Measurements from ENCODE around the gene GORASP1. TPM values are rescaled to one million over a fixed set of nuclear protein-coding genes. Genes with fewer than 3 reads are reported as not detected.

The GORASP1 gene
- total and polyA plus RNA-seq, 2 of the 13 experiments (the other 11 are each of a cell fraction or from before 2014, with no cell fraction given), result 36.4 to 39.8 TPM

DNA sequence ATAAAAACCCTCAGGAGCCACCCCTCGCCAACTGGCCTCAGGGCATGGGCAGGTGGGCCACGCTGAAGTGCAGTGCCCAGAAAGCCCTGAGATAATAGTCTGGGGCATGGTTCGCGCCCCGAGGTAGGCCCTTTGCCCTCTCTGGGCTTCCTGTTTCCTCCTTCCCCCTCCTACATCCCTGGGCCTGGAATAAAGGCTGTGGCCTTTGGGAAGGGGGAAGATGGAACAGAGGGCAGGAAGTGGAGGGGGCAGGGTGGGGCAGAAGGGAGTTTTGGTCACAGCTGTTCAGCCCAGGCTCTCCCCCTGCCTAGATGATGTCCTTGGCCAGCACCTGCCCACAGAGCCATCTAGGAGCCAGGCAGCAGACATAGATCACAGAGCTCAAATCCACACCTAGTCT, 34.6 kb upstream of the GORASP1 start:
- H2AFZ ChIP-seq (ENCODE audit: low read length), result no peak overlapping the region
- peaks cover 8% of the 10 kb centered on the region for H3K4me1 ChIP-seq (ENCODE audit: insufficient read depth, low read length)
- no peak for FAIRE-seq
- H4K20me1 ChIP-seq (ENCODE audit: insufficient read depth, low read length), result peaks cover 11% of the 10 kb centered on the region; the same call in 1 of the 2 replicates
- no peak for DNase-seq (ENCODE audit: low spot score)
- TF ChIP-seq AGO1 (IDR thresholded peaks at IDR 0.05; ENCODE audit: low read depth, low read length, poor library complexity, severe bottlenecking) (peak; percentile 92), AGO2 (optimal IDR thresholded peaks at IDR 0.05; ENCODE audit: low read depth, low read length) (peak; percentile 34), RBM22 (optimal IDR thresholded peaks at IDR 0.05; ENCODE audit: low read length) (no peak), ZBTB38 (CRISPR knock-in tag; IDR thresholded peaks at IDR 0.05) (no peak), POLR2AphosphoS5 (IDR thresholded peaks at IDR 0.05; ENCODE audit: low read depth, low read length) (peak; percentile 23; the same call in 1 of the 2 replicates), ADNP (CRISPR knock-in tag; IDR thresholded peaks at IDR 0.05) (no peak), POLR2AphosphoS2 (IDR thresholded peaks at IDR 0.05; ENCODE audit: low read depth, low read length) (peak; percentile 42; the same call in 1 of the 2 replicates)
- TF ChIP-seq, protein P1, sequence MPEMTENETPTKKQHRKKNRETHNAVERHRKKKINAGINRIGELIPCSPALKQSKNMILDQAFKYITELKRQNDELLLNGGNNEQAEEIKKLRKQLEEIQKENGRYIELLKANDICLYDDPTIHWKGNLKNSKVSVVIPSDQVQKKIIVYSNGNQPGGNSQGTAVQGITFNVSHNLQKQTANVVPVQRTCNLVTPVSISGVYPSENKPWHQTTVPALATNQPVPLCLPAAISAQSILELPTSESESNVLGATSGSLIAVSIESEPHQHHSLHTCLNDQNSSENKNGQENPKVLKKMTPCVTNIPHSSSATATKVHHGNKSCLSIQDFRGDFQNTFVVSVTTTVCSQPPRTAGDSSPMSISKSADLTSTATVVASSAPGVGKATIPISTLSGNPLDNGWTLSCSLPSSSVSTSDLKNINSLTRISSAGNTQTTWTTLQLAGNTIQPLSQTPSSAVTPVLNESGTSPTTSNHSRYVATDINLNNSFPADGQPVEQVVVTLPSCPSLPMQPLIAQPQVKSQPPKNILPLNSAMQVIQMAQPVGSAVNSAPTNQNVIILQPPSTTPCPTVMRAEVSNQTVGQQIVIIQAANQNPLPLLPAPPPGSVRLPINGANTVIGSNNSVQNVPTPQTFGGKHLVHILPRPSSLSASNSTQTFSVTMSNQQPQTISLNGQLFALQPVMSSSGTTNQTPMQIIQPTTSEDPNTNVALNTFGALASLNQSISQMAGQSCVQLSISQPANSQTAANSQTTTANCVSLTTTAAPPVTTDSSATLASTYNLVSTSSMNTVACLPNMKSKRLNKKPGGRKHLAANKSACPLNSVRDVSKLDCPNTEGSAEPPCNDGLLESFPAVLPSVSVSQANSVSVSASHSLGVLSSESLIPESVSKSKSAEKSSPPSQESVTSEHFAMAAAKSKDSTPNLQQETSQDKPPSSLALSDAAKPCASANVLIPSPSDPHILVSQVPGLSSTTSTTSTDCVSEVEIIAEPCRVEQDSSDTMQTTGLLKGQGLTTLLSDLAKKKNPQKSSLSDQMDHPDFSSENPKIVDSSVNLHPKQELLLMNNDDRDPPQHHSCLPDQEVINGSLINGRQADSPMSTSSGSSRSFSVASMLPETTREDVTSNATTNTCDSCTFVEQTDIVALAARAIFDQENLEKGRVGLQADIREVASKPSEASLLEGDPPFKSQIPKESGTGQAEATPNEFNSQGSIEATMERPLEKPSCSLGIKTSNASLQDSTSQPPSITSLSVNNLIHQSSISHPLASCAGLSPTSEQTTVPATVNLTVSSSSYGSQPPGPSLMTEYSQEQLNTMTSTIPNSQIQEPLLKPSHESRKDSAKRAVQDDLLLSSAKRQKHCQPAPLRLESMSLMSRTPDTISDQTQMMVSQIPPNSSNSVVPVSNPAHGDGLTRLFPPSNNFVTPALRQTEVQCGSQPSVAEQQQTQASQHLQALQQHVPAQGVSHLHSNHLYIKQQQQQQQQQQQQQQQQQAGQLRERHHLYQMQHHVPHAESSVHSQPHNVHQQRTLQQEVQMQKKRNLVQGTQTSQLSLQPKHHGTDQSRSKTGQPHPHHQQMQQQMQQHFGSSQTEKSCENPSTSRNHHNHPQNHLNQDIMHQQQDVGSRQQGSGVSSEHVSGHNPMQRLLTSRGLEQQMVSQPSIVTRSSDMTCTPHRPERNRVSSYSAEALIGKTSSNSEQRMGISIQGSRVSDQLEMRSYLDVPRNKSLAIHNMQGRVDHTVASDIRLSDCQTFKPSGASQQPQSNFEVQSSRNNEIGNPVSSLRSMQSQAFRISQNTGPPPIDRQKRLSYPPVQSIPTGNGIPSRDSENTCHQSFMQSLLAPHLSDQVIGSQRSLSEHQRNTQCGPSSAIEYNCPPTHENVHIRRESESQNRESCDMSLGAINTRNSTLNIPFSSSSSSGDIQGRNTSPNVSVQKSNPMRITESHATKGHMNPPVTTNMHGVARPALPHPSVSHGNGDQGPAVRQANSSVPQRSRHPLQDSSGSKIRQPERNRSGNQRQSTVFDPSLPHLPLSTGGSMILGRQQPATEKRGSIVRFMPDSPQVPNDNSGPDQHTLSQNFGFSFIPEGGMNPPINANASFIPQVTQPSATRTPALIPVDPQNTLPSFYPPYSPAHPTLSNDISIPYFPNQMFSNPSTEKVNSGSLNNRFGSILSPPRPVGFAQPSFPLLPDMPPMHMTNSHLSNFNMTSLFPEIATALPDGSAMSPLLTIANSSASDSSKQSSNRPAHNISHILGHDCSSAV (CRISPR knock-in tag; IDR thresholded peaks at IDR 0.05; ENCODE audit: borderline replicate concordance), result no peak
- in situ Hi-C loops (cut with HindIII; ENCODE audit: extremely low pct_ligation_motif_present, low pct_unique_long_range_greater_than_20kb), result no loop called here
- intact Hi-C loops (cut with micrococcal nuclease; ENCODE audit: unreplicated experiment), result no loop called here
- WGBS (ENCODE audit: low lambda C conversion rate), result 90% methylated on average over 5 of the region's 5 CpGs
- no peak for ATAC-seq
- no peak overlapping the region for H3K4me2 ChIP-seq (ENCODE audit: low read depth, low read length)
- POLR2A ChIA-PET, result no interaction called here
- no peak overlapping the region for H3K4me3 ChIP-seq (replicated peaks in 1 of 3; ENCODE audit: insufficient read depth in 1 of 3, low read depth in 2 of 3, low read length in 3 of 3)
- peaks cover 28 to 51% of the 10 kb centered on the region in 2 experiments; a peak in 4 of 5 replicates for H3K36me3 ChIP-seq (replicated peaks in 1 of 2; ENCODE audit: control insufficient read depth in 1 of 2, insufficient read depth in 2 of 2, low read length in 2 of 2)
- H3K9me3 ChIP-seq (ENCODE audit: low read length), result no peaks in the 10 kb centered on the region
- no peak overlapping the region for H3K9ac ChIP-seq (ENCODE audit: insufficient read depth, low read depth, low read length)
- H3K27me3 ChIP-seq (ENCODE audit: control insufficient read depth in 1 of 2, insufficient read depth in 2 of 2, low read length in 2 of 2), result no peaks in the 10 kb centered on the region
- no peak overlapping the region for H3K27ac ChIP-seq (ENCODE audit: extremely low read length, insufficient read depth, low read length)
- no TSS peak for BruUV-seq (replicated peaks)
- CTCF ChIA-PET (ENCODE audit: low intra/inter-chr PET ratio, low total read pairs), result no interaction called here
- H3K79me2 ChIP-seq (ENCODE audit: insufficient read depth, low read length), result no peaks in the 10 kb centered on the region
